ENCODE results near the gene TMEM91. TPM values are rescaled to one million over a fixed set of nuclear protein-coding genes. Genes with fewer than 3 reads are reported as not detected.

The TMEM91 gene
- total and polyA plus RNA-seq, 2 experiments from 2014 or later: 27.5 to 51.8 TPM

DNA sequence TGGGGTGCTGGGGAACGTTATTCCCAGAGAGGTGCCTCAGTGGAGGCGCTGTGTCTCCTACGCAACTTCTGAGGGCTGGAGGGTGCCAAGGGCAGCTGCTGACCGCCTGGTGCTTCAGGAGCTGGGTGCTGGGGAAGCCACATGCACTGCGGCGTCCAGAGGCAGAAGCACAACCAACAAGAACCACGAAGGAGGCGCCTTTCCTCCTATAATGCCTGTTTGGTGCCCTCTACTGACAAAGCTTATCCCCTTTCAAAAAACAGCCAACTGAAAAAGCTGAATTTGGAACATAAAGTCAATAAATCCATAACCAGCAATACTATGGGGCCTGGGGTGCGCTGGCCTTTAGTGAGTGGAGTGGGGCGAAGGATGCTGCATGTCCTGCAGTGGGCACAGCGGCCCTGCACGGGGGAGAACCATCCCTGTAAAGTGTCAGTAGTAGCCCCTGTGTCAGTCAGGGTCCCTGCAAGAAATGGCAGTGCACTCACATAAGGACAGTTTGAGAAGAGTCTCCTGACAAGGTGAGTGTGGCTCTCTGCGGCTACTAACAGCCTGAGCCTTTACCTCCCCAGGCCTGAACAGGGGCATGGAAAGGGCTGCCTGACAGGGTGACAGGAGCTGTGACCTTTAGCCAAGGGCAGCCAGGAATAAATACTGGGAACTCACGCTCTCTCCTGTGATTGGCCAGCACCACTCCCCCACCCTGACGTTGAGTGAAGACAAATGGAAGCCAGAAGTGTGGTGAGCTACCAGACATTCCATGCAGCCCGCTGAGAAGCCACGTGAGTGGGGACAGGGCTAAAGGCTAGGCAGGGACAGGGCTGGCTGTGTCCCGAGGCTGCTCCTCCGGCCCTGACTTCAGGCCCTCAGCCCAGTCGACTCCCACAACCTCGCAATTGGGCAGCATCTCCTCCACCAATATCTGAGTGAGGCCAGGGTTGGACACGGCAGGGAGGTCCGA lies 55.4 kb downstream of the TMEM91 start:
- peak; percentile 58 for DNase-seq (ENCODE audit: low spot score)
- Histone ChIP-seq H4K20me1 (ENCODE audit: insufficient read depth, poor library complexity, severe bottlenecking) (no peaks in the 10 kb centered on the region), H3K4me1 (ENCODE audit: insufficient read depth) (peaks cover 17% of the 10 kb centered on the region), H3K79me2 (peaks cover 15% of the 10 kb centered on the region), H3K4me3 (no peak overlapping the region), H3K4me2 (no peak overlapping the region), H3K27me3 (no peaks in the 10 kb centered on the region), H3K9me2 (replicated peaks; ENCODE audit: insufficient read depth) (no peaks in the 10 kb centered on the region), H3K9me3 (ENCODE audit: low read depth) (no peaks in the 10 kb centered on the region), H3K27ac (peak overlapping the region; percentile 37), H3K36me3 (replicated peaks; ENCODE audit: insufficient read depth, low read depth) (no peaks in the 10 kb centered on the region), H2AFZ (no peak overlapping the region)
- 83% methylated on average over 21 of the region's 23 CpGs for WGBS (ENCODE audit: low lambda C conversion rate, missing lambda C conversion rate)
- TF ChIP-seq, protein P1, sequence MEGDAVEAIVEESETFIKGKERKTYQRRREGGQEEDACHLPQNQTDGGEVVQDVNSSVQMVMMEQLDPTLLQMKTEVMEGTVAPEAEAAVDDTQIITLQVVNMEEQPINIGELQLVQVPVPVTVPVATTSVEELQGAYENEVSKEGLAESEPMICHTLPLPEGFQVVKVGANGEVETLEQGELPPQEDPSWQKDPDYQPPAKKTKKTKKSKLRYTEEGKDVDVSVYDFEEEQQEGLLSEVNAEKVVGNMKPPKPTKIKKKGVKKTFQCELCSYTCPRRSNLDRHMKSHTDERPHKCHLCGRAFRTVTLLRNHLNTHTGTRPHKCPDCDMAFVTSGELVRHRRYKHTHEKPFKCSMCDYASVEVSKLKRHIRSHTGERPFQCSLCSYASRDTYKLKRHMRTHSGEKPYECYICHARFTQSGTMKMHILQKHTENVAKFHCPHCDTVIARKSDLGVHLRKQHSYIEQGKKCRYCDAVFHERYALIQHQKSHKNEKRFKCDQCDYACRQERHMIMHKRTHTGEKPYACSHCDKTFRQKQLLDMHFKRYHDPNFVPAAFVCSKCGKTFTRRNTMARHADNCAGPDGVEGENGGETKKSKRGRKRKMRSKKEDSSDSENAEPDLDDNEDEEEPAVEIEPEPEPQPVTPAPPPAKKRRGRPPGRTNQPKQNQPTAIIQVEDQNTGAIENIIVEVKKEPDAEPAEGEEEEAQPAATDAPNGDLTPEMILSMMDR (IDR thresholded peaks at IDR 0.05; ENCODE audit: poor library complexity): peak; percentile 46
- TF ChIP-seq EZH2phosphoT487 (IDR thresholded peaks at IDR 0.05; ENCODE audit: low read depth, severe bottlenecking, unreplicated experiment): no peak

DNA sequence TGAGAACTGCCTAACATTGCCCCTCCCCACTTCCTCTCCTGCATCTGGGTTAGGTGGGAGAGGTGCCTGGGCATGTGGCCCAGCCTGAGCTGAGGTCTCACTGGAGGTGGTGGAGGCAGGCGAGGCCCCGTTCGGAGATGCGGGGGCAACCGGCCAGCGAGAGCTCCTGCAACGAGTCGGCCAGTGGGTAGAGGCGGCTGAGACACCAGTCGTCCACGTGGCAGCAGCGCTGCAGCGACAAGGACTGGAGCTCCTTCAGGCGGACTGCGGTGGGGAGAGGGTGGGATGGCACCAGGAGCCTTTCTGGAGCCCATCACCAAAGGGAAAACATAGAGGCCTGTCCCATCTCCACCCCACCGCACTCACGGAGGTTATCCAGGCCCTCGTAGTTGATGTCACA lies 56.8 kb downstream of the TMEM91 start:
- no peak for DNase-seq (ENCODE audit: low spot score)
- Histone ChIP-seq H4K20me1 (ENCODE audit: insufficient read depth, poor library complexity, severe bottlenecking) (no peaks in the 10 kb centered on the region), H3K27ac (no peak overlapping the region), H3K36me3 (replicated peaks; ENCODE audit: insufficient read depth, low read depth) (no peaks in the 10 kb centered on the region), H2AFZ (no peak overlapping the region), H3K4me1 (ENCODE audit: insufficient read depth) (peaks cover 6% of the 10 kb centered on the region), H3K4me2 (no peak overlapping the region), H3K9me2 (replicated peaks; ENCODE audit: insufficient read depth) (no peaks in the 10 kb centered on the region), H3K79me2 (peaks cover 12% of the 10 kb centered on the region), H3K9me3 (ENCODE audit: low read depth) (no peaks in the 10 kb centered on the region), H3K4me3 (no peak overlapping the region), H3K27me3 (no peaks in the 10 kb centered on the region)
- no peak for TF ChIP-seq EZH2 (IDR thresholded peaks at IDR 0.05; ENCODE audit: borderline replicate concordance)
- TF ChIP-seq, protein P1 (IDR thresholded peaks at IDR 0.05; ENCODE audit: poor library complexity): no peak
- 97% methylated on average over 18 of the region's 18 CpGs for WGBS (ENCODE audit: low lambda C conversion rate, missing lambda C conversion rate)

Other genes starting within 250 kb of the TMEM91 start
- 8.5 and 11.6 TPM in 2 replicates for gene CYP2S1, start 183.3 kb upstream of the TMEM91 start, total RNA-seq
- 23.7 and 26.0 TPM in 2 replicates for gene CYP2S1, start 183.3 kb upstream of the TMEM91 start, polyA plus RNA-seq
- gene AXL, start 157.3 kb upstream of the TMEM91 start, total RNA-seq: 35.0 and 45.9 TPM in 2 replicates
- gene AXL, start 157.3 kb upstream of the TMEM91 start, polyA plus RNA-seq: 15.0 and 17.3 TPM in 2 replicates
- gene HNRNPUL1, start 112.2 kb upstream of the TMEM91 start, total RNA-seq: 92.8 and 98.5 TPM in 2 replicates
- 111 and 115 TPM in 2 replicates for gene HNRNPUL1, start 112.2 kb upstream of the TMEM91 start, polyA plus RNA-seq
- gene CCDC97, start 66.4 kb upstream of the TMEM91 start, total RNA-seq: 11.4 and 15.1 TPM in 2 replicates
- gene CCDC97, start 66.4 kb upstream of the TMEM91 start, polyA plus RNA-seq: 24.4 and 32.7 TPM in 2 replicates
- 15.7 and 17.1 TPM in 2 replicates for gene TGFB1, start 22.6 kb upstream of the TMEM91 start, total RNA-seq
- gene TGFB1, start 22.6 kb upstream of the TMEM91 start, polyA plus RNA-seq: 122 and 152 TPM in 2 replicates
- gene B9D2, start 12.4 kb upstream of the TMEM91 start, total RNA-seq: 5.3 and 6.0 TPM in 2 replicates
- 9.6 and 13.2 TPM in 2 replicates for gene B9D2, start 12.4 kb upstream of the TMEM91 start, polyA plus RNA-seq
- gene EXOSC5, start 20.8 kb downstream of the TMEM91 start, total RNA-seq: 7.4 and 13.7 TPM in 2 replicates
- gene EXOSC5, start 20.8 kb downstream of the TMEM91 start, polyA plus RNA-seq: 21.2 and 22.4 TPM in 2 replicates
- 28.1 and 30.3 TPM in 2 replicates for gene BCKDHA, start 21.3 kb downstream of the TMEM91 start, total RNA-seq
- gene BCKDHA, start 21.3 kb downstream of the TMEM91 start, polyA plus RNA-seq: 30.3 and 39.6 TPM in 2 replicates
- gene B3GNT8, start 50.8 kb downstream of the TMEM91 start, total RNA-seq: 5.3 and 9.2 TPM in 2 replicates
- gene B3GNT8, start 50.8 kb downstream of the TMEM91 start, polyA plus RNA-seq: 14.6 and 17.7 TPM in 2 replicates
- gene DMAC2, start 63.4 kb downstream of the TMEM91 start, total RNA-seq: 54.7 and 62.0 TPM in 2 replicates
- gene DMAC2, start 63.4 kb downstream of the TMEM91 start, polyA plus RNA-seq: 63.9 and 66.8 TPM in 2 replicates
- 2.3 and 3.7 TPM in 2 replicates for gene ERICH4, start 66.6 kb downstream of the TMEM91 start, total RNA-seq
- 1.1 and 4.3 TPM in 2 replicates for gene ERICH4, start 66.6 kb downstream of the TMEM91 start, polyA plus RNA-seq
- gene CEACAM21, start 199.6 kb downstream of the TMEM91 start, total RNA-seq: 0.33 TPM in 1 of 2 replicates, not detected in the other
- not detected in 2 replicates for gene CEACAM21, start 199.6 kb downstream of the TMEM91 start, polyA plus RNA-seq